Measurements from ENCODE around the gene C2CD2L.
"Not testable (repeated sequence)": the region's sequence is repeated elsewhere in the genome, so short reads cannot be mapped to it uniquely, and the experiment has no call there.

Gene C2CD2L

DNA sequence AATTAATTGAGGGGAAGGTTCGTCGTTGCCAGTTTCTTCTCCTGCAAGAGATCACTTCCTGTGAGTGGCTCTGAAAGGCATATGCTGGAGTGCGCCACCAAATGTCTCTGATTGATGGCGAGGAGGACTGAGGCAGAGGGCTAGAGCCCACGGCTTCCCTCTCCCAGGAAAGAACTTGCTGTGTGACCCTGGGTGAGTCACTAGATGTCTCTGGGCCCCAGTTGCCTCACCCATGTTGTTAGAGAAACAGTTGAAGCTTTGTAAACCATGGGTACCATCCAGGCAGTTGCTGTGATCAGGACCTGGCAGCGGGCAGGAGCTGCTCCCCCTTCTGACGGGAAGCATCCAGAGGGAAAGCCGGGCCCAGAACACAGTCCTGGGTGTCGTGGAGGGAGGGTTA is 44.9 kb downstream of the C2CD2L start:
- DNase-seq (ENCODE audit: low read depth, low spot score), result no peak

DNA sequence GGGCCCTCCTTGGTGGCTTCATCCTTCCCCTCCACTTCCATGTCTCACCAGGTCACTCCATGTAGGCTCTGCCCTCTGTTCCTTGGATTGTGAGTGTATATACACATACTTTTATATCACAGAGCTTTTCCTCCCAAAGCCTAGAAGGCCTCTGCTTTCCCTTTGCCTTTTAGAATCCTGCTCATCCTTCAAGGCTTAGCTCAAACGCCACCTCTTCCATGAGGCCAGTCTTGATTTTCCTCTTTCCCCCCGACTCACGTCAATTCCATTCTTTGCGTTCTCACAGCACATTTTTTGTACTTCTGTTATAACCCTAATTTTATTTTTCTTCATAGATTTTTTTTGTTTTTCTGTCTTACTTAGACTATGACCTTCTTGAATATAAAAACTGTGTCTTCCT is 45.5 kb downstream of the C2CD2L start:
- DNase-seq (ENCODE audit: low read depth, low spot score), result no peak

DNA sequence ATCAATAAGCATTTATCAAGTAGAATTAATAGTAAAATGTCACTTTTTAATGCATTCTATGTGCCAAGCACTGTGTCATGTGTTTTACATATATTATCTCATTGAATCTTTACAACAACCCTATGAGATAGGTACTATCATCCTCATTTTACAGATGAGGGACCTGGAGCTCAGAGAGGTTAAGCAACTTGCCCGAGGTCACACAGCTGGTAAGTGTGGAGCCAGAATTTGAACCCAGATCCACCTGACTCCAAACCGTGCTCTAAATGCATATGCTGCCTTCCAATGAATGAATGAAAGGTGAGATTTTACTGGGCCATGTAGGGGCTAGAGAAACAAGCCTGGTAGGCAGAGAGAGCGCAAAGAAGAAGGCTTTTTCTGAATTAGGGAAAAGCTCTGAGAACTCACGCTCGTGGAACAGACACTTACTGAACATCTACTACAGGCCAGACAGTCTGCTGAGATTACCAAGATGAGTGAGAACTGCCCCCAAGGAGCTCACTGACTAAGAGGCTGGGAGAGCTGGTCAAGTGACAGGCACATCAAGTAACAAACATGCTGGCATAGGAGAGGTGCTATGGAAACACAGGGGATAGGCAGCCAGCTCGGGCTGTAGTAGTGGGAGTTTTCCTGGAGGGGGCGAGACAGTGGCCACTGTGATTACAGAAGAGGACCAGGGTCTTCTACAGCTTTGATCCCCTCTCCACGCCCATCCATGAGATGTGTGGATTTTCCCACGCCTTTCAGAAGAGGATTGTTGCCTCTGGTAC is 46.1 kb downstream of the C2CD2L start:
- no peak for DNase-seq (ENCODE audit: low read depth, low spot score)

DNA sequence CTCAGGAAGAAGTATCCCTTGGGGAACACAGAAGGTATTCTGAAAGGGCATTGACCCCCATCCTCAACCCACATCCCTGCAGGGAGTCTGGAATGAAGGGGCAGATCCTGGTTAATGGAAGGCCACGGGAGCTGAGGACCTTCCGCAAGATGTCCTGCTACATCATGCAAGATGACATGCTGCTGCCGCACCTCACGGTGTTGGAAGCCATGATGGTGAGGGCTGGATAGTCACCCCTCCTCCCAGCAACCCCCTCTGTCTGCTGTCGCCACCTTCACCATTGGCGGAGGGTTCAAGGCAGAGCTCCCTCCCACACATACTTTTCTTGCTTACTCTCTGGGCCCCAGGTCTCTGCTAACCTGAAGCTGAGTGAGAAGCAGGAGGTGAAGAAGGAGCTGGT is 47.0 kb downstream of the C2CD2L start:
- no peak for DNase-seq (ENCODE audit: low read depth, low spot score)

DNA sequence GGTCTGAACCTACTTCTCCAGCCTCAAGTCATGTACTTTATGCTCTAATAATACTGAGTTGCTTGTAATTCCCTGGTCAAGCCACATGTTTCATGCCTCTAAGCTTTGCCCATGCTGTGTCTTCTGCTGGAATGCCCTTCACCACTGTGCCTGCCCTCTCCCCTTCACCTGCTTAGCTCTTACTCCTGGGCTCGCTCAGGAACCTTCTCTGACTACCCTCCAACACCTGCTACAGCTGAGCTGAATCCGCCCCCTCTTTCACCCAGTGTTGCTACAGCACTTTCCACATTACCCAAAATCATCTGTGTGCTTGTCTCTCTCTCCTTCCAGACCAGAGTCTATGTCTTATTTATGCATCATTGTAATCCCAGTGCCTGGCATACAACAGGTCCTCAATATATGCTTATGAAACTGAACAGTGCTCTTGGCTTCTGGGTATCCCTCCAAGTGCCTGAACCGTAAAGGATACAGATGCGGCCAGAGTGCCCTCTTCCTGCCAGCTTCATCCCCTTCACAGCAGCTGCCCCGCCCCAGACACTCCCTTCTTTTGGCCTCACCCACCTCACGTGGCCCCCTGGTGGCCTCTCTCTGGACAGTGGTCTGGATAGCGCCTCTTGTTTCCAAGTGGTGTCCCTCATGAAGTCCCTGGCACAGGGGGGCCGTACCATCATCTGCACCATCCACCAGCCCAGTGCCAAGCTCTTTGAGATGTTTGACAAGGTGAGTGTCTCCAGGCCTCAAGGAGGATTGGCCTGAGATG is 48.8 kb downstream of the C2CD2L start:
- no peak for DNase-seq (ENCODE audit: low read depth, low spot score)

DNA sequence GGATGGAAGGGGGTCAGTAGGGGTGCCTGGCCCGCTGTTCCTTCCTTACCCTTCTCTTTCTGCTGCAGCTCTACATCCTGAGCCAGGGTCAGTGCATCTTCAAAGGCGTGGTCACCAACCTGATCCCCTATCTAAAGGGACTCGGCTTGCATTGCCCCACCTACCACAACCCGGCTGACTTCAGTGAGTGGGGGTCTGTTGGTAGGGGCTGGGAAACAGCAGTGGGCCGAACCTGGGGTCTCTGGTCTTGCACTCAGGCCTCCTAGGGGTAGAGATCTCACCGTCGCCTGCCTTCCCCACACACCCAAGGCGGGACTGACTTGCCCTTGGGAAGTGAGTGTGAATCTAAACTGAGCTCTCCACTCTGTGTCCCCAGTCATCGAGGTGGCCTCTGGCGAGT is 49.4 kb downstream of the C2CD2L start:
- DNase-seq (ENCODE audit: low read depth, low spot score), result no peak

DNA sequence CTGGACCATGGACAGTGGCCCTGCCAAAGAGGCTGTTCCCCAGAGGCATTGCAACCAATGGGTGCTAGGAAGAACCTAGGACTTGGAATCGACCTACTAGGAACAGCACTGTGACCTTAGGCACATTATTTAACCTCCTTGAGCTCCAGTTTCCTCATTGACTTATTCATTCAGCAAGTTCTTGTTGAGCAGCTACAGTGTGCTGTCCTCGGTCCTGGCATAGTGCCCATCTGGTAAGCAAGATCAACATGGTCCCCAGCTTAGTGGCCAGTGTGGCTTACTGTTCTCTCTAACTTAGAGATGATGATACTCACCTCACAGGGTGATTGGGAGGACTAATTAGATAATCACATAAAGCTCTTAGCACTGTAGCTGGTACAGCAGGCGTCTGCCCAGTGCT is 49.9 kb downstream of the C2CD2L start:
- no peak for DNase-seq (ENCODE audit: low read depth, low spot score)

DNA sequence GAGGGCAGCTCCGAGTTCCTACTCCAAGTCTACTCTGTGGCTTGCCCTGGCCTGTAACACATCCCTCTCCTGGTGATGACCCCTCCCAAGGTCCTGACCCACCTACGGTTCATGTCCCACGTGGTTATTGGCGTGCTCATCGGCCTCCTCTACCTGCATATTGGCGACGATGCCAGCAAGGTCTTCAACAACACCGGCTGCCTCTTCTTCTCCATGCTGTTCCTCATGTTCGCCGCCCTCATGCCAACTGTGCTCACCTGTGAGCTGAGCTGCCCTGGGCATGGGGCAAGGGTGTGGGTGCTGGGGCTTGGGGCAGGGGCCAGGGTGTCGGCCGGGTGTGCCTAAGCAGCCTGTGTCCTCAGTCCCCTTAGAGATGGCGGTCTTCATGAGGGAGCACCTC is 51.3 kb downstream of the C2CD2L start:
- no peak for DNase-seq (ENCODE audit: low read depth, low spot score)

DNA sequence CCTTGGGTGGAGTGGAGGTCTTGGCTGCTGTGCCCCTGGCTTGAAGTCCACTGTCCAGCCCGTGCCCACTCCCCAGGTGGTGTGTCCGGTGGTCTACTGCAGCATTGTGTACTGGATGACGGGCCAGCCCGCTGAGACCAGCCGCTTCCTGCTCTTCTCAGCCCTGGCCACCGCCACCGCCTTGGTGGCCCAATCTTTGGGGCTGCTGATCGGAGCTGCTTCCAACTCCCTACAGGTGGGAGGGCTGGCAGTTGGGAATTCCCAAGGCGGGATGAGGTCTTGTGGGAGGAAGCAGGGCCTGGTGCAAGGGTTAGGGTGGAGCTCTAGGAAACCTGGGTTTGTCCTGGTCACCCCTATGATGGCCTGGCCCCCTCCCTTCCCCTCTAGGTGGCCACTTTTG is 53.0 kb downstream of the C2CD2L start:
- DNase-seq (ENCODE audit: low read depth, low spot score), result no peak

DNA sequence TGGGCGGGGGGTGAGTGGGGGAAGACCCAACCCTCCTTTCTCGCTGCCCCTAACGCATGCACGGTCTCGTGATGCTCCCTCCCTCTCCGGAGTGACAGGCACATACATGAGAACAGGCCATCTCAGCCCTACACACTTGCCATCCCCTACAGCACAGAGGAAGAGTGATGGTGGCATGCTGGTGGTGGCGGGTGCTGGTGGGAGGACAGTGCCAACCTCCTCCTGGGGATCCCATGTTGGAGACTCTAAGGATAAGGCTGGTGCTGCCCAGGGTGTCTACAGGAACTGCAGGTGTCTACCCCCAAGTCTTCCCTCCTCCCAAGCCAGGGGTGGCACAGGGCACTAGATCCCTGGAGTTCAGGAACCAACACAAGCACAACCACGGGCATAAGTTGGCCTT is 54.7 kb downstream of the C2CD2L start:
- no peak for DNase-seq (ENCODE audit: low read depth, low spot score)

DNA sequence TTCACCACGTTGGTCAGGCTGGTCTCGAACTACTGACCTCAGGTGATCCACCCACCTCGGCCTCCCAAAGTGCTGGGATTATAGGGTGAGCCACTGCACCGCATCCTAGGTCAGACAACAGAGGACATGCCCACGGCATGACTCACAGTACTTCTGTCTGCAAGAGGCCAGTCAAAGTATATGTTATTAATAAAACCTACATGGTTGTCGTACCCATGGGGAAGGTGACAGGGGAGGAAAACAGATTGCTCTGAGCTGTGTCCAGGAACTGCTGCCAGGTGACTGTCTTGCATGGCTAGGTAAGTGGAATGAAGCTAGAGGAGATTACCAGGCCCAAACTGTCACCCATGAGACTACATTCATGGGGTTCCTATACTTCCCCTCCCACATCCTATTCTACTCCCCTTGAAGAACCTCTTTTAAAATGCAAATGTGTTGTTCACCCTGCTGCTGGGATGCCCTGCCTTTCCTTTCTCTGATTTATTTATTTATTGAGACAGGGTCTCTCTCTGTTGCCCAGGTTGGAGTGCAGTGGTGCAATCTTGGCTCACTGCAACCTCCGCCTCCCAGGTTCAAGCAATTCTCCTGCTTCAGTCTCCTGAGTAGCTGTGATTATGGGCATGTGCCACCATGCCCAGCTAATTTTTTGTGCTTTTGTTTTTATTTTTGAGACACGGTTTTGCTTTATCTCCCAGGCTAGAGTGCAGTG is 59.4 kb downstream of the C2CD2L start:
- DNase-seq (ENCODE audit: low read depth, low spot score), result no peak

DNA sequence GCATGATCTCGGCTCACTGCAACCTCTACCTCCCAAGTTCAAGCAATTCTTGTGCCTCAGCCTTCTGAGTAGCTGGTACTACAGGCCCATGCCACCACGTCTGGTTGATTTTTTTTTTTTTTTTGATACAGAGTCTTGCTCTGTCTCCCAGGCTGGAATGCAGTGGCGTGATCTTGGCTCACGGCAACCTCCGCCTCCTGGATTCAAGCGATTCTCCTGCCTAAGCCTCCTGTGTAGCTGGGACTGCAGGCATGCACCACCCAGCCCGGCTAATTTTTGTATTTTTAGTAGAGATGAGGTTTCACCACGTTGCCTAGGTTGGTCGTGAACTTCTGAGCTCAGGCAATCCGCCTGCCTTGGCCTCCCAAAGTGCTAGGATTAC is 59.9 kb downstream of the C2CD2L start:
- DNase-seq (ENCODE audit: low read depth, low spot score), result not testable (repeated sequence)

DNA sequence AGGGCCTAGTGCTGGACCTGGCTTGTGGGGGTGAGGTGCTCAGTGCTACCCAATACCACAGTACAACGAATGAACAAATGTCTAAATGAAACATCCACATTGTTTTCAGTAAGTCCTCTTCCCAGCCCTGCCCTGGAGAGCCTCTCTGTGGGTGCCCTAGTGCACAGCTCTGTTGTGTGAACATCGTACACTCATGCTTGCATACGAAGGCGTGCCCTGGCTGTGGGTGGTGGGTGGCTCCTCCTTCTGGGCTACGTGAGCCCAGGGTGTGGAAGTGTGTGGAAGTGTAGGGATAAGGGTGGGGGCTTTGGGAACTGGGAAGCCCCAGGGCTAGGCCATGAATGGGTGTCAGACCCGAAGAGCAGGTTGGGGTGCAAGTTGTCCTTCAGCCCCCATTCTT is 60.8 kb downstream of the C2CD2L start:
- no peak for DNase-seq (ENCODE audit: low read depth, low spot score)
